SK-MEL-5 (cell line): Measurements from ENCODE around the gene B3GALT6. TPM values are rescaled to one million over a fixed set of nuclear protein-coding genes. Genes with fewer than 3 reads are reported as not detected.
"Not testable (repeated sequence)": the region's sequence is repeated elsewhere in the genome, so short reads cannot be mapped to it uniquely, and the experiment has no call there.

Experiments
- DNase-seq: peaks from one replicate; pipeline ENCODE4 v3.0.0-alpha.2; 2016; ENCODE audit warnings: low read depth, low spot score
- in situ Hi-C: cut with HindIII; loops from 2 replicates; pipeline ENCODE4 v1.10.0; 2016; ENCODE audit warnings: low sequenced_read_pairs, high pct_unique_total_duplicates, low pct_unique_long_range_greater_than_20kb
- total RNA-seq: library from RNA; depleted of rRNA; stranded (reverse); fragments of >200 nt; shearing (Covaris generic); gene quantifications from 2 replicates; pipeline ENCODE4 v1.2.3, GENCODE V29; 2014

B3GALT6 gene
- total RNA-seq, 1 experiment from 2014 or later, result 29.0 TPM

GRCh38 chr1:1247341-1247913 lies 15.4 kb downstream of the B3GALT6 start:
- in situ Hi-C loops, result no loop called here
- no peak for DNase-seq

- in situ Hi-C loops, result not testable (repeated sequence)
Observed at GRCh38 chr1:1248009-1248913, 16.2 kb downstream of the B3GALT6 start.

GRCh38 chr1:1250786-1251284 lies 18.8 kb downstream of the B3GALT6 start:
- in situ Hi-C loops, result no loop called here

More at GRCh38 chr1:1248009-1248913, 16.2 kb downstream of the B3GALT6 start:
- not testable (repeated sequence) for DNase-seq

GRCh38 chr1:1253314-1253713 lies 21.3 kb downstream of the B3GALT6 start:
- DNase-seq, result no peak
- in situ Hi-C loops, result no loop called here

More at GRCh38 chr1:1250786-1251284, 18.8 kb downstream of the B3GALT6 start:
- DNase-seq, result no peak

GRCh38 chr1:1253972-1254666 lies 22.1 kb downstream of the B3GALT6 start:
- in situ Hi-C loops, result no loop called here
- DNase-seq, result no peak

GRCh38 chr1:1254667-1254998 lies 22.6 kb downstream of the B3GALT6 start:
- DNase-seq, result no peak

GRCh38 chr1:1255078-1255477 lies 23.0 kb downstream of the B3GALT6 start:
- in situ Hi-C loops, result no loop called here
- DNase-seq, result no peak

More at GRCh38 chr1:1254667-1254998, 22.6 kb downstream of the B3GALT6 start:
- in situ Hi-C loops, result no loop called here

- in situ Hi-C loops, result no loop called here
Observed at GRCh38 chr1:1255611-1256010, 23.6 kb downstream of the B3GALT6 start.

GRCh38 chr1:1256956-1257871 lies 25.2 kb downstream of the B3GALT6 start:
- in situ Hi-C loops, result no loop called here
- DNase-seq, result no peak

More at GRCh38 chr1:1255611-1256010, 23.6 kb downstream of the B3GALT6 start:
- DNase-seq, result no peak

GRCh38 chr1:1259119-1259488 lies 27.1 kb downstream of the B3GALT6 start:
- no peak for DNase-seq
- in situ Hi-C loops, result no loop called here

GRCh38 chr1:1259540-1259939 lies 27.5 kb downstream of the B3GALT6 start:
- in situ Hi-C loops, result no loop called here

GRCh38 chr1:1259951-1260600 lies 28.0 kb downstream of the B3GALT6 start:
- no peak for DNase-seq
- in situ Hi-C loops, result no loop called here

More at GRCh38 chr1:1259540-1259939, 27.5 kb downstream of the B3GALT6 start:
- DNase-seq, result no peak

GRCh38 chr1:1260843-1261560 lies 29.0 kb downstream of the B3GALT6 start:
- DNase-seq, result no peak
- in situ Hi-C loops, result no loop called here

GRCh38 chr1:1262071-1262470 lies 30.0 kb downstream of the B3GALT6 start:
- DNase-seq, result no peak
- in situ Hi-C loops, result no loop called here

- no peak for DNase-seq
- in situ Hi-C loops, result no loop called here
Observed at GRCh38 chr1:1262758-1263157, 30.7 kb downstream of the B3GALT6 start.

- in situ Hi-C loops, result no loop called here
- DNase-seq, result no peak
Observed at GRCh38 chr1:1264026-1264425, 32.0 kb downstream of the B3GALT6 start.
